DMS53 treated with DMSO at 0.1 percent for 48 hours (cell line): ENCODE data around the gene FAM20A.
"Not testable (repeated sequence)": the region's sequence is repeated elsewhere in the genome, so short reads cannot be mapped to it uniquely, and the experiment has no call there.

Source experiments
- DNase-seq: peaks from one replicate; lab custom pipeline; 2025; ENCODE audit not compliant: unreplicated experiment; lab: John Stamatoyannopoulos, UW

Gene FAM20A

DNA sequence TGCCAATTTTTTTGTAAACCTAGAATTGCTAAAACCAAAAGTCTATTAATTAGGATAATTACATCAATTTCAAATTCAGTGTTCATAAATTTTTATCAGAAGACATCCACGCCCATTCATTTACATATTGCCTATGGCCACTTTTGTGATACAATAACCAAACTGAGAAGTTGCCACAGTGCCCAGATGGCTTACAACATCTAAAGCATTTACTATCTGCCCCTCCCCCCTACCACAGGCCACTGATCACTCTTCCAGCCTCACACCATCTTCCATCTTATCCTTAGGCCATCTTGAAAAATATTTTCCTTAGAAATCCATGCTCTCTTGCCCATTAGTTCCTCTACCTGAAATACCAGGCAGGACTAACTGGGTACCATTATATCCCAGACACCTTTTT is 95.2 kb downstream of the FAM20A start:
- DNase-seq, result no peak

DNA sequence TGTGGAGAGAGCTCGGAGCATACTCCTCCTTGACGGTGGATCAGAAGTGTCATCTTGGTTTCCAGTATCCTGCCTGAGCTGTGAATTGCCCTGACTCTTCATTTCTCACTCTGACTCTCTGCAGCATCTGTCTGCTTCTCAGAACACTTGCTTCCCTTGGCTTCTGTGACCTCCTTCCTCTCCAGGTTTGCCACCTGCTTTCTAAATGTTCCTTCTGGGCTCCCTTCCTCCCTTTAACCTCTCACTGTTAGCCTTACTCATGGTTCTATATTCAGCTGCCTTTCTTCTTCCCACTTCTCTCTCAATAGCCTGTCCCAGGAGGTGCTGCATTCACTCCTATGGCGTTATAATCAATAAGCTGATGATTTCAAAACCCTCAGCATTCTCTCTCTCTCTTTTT is 100.1 kb downstream of the FAM20A start:
- DNase-seq, result no peak

DNA sequence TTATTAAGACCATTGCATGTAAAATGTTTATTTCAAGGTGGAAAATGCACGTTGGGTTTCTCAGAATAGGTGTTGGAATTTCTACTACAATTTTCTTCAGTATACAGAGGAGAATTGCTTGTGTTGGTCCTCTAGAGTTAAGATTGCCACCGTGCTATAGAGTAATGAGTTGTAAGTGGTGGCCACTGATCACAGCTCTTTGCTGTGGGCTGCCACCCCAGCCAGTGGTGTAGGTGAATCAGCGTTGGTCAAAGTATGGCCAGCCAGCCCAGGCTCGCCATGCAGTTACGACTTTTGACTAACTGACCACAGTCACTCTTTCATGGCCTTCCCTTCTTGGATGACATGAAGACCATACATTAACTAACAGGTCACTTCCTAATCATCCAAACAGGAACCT is 101.6 kb downstream of the FAM20A start:
- no peak for DNase-seq

DNA sequence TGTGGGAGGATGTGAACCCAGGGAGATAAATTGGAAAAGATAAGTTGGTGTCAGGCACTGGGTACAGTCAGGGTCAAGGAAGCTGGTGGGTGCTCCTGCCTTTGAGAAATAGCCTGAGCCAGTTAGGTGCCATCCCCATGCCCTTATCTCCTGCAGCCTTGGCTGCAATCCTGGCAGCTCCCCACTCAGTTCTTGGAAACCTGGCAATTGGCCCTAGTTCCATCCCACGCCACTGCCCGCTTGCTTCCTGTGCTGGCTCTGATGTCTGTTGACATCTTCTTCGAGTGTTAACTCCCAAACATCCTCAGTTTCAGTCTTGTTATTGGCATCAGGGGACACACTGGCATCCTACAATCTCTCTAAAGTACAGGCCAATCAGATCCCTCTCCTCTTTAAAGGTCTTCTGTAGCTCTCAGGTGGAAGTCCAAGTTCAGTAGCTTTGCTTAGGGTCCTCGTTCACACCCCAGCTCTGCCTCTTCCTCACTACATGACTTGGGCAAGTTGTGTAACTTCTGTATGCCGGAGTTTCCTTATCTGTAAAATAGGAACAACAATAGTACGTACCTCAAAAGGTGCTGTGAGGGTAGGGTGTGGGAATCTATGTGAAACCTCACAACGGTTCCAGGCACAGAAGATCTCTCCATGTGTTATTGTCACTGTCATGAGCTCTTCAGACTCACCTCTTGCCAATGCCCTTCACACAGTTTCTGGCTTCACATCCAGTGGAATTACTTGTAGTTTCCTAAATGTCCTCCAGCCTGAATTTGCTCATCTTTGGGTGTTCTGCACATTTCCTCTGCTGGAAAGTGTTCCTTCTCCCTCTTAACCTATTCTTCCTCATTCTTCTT is 102.5 kb downstream of the FAM20A start:
- DNase-seq, result no peak

DNA sequence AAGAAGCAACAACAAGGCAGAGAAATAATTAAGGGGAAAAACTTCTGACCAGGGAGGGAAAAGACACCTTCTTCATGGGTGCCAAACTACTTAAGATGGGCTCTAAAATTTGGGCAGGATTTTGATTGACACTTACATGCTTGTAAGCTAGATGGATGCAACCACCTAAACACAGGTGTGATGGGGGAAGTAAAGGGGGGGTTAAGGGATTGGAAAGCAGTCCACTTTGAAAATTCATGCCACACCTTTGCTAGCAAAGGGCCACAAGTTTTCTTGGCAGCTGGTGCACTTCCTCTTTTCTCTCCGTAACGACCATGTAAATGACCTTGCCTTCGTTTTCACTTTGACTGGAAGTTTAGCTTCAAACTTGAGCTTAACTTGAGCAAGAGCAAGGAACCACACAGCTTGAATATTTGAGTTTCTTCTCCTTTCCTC is 103.3 kb downstream of the FAM20A start:
- DNase-seq, result no peak

DNA sequence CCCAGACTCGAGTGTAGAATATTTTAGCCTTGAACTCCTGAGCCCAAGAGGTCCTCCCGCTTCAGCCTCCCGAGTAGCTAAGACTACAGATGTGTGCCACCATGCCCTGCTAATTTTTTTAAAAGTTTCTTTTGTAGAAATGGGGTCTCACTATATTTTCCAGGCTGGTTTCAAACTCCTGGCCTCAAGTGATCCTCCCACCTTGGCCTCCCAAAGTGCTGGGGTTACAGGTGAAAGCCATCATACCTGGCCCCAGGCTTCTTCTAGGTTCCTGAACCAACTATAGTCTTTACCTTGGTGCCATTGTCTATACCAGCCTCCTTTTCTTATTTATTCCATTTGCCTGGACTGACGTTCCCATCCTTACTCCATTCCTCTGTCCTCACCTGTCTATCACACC is 106.1 kb downstream of the FAM20A start:
- no peak for DNase-seq

DNA sequence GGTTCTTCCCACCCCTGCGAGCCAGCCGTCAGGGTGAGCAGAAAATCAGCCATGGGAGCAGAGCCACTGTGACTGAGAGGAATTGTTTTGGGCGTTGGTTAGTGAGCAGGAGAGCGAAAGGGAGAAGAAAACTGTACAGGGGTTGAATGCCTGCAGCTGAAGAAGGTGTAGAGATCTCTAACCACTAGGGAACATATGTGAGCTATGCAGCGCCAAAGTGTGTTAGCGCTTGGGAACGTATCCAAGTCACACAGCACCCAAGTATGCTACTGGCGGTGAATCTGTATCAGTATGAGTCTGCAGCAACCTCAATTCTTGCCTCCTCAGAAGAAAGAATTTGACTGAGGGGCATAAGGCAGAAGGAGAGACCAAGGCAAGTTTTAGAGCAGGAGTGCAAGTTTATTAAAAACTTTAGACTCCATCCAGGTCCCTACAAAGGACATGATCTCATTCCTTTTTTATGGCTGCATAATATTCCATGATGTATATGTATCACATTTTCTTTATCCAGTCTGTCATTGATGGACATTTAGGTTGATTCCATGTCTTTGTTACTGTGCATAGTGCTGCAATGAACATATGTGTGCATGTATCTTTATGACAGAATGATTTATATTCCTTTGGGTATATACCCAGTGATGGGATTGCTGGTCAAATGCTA is 108.6 kb downstream of the FAM20A start:
- not testable (repeated sequence) for DNase-seq

DNA sequence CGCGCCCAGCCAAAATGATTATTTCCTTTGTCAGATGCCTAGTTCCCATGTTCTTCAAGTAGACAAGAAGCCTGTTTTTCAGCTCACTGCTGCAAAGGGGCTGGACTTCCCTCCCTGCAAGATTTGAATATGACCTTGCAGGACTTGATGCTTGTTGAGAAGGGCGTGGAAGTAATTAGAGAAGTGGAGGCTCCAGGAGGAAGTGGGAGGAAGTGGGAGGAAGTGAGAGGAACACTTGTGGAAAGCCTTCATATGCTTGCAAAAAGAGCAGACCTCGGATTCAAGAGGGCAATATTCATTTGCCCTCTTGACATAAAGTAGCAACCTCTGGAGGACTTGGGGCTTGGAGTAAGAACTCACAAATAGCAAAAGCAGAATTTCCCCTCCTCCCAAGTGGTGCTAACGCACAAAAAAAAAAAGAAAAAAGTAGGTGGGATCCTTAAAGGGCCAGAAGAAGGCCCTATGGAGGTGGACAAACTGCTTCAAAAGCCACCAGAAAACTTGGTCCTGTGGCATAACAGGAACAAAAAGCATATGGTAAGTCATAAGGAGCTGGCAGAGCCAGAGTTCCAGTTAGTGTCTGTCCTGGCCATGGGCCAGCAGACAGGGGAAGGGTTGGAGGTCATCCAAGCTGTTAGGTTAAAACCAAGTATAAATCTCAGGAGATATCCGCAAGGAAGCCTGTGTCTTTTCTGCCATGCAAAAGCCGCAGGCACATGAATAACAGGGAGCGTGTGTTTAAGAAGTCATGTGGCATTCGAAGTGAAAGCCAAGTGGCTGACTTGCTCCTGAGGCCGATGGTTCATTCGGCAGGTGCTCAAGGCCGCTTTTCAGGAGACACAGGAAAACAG is 109.6 kb downstream of the FAM20A start:
- DNase-seq, result no peak

DNA sequence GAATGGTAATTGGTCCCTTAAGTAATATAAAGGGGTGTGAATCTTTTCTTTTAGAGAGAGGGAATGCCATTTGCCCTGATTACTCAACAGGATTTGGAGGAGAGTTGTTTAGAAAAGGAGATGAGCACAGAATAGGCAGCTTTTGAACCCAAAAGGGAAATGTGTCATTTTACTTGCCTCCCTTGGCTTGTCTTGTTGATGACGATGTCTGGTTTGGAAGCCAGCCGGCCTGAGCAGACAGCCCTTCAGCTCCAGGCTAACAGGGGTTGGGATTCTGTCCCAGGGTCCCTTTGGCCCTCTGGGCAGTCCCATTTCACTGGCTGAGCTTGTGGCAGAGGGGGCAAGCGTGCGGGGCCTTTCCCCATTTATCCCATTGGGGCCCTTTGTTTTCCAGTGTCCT is 111.2 kb downstream of the FAM20A start:
- DNase-seq, result no peak
